Fibroblast of skin of abdomen (primary cell): ENCODE results near the gene GEMIN8. TPM values are rescaled to one million over a fixed set of nuclear protein-coding genes. Genes with fewer than 3 reads are reported as not detected.

ENCODE experiments used
- DNase-seq: peaks from one replicate; pipeline ENCODE4 v3.0.0-alpha.2; 2013
- polyA plus RNA-seq, 2 experiments: library from polyadenylated mRNA; unstranded; fragments of 120-200 nt; gene quantifications; one replicate each; pipeline ENCODE4 v1.2.1, GENCODE V29; 2013; ENCODE audit not compliant: insufficient read length in 2 of 2

GEMIN8 gene
- polyA plus RNA-seq (2013, experiment 1 of 2; ENCODE audit: insufficient read length): 18.4 TPM
- 18.5 TPM for polyA plus RNA-seq (2013, experiment 2 of 2; ENCODE audit: insufficient read length)

- DNase-seq: peak; percentile 88
These were observed at the start of gene GEMIN8 for GRCh38 chrX:14029425-14030173. TSS of gene GEMIN8 (minus strand) at chrX:14029892. CDS start at chrX:14021478, 8,414 bp downstream.

GRCh38 chrX:14076639-14077038 lies 46.9 kb upstream of the GEMIN8 start:
- no peak for DNase-seq

GRCh38 chrX:14073556-14073955 lies 43.9 kb upstream of the GEMIN8 start:
- DNase-seq: peak; percentile 54

GRCh38 chrX:14073071-14073470 lies 43.4 kb upstream of the GEMIN8 start:
- DNase-seq: peak; percentile 71

GRCh38 chrX:14065800-14066199 lies 36.1 kb upstream of the GEMIN8 start:
- DNase-seq: no peak

- DNase-seq: peak; percentile 50
These were observed 35.1 kb upstream of the GEMIN8 start for GRCh38 chrX:14064626-14065432.

GRCh38 chrX:14062524-14062923 lies 32.8 kb upstream of the GEMIN8 start:
- DNase-seq: no peak

GRCh38 chrX:14056206-14056605 lies 26.5 kb upstream of the GEMIN8 start:
- DNase-seq: peak; percentile 56

GRCh38 chrX:14051416-14051815 lies 21.7 kb upstream of the GEMIN8 start:
- DNase-seq: no peak

- DNase-seq: peak; percentile 47
These were observed 21.0 kb upstream of the GEMIN8 start for GRCh38 chrX:14050709-14051108.

GRCh38 chrX:14043209-14043608 lies 13.5 kb upstream of the GEMIN8 start:
- no peak for DNase-seq

- DNase-seq: no peak
These were observed 9.7 kb upstream of the GEMIN8 start for GRCh38 chrX:14039344-14039743.

- DNase-seq: no peak
These were observed 8.8 kb upstream of the GEMIN8 start for GRCh38 chrX:14038375-14039085.

GRCh38 chrX:14032406-14032805 lies 2.7 kb upstream of the GEMIN8 start:
- peak; percentile 40 for DNase-seq

GRCh38 chrX:14030174-14030530 lies 460 bp upstream of the GEMIN8 start:
- DNase-seq: peak; percentile 52

- no peak for DNase-seq
These were observed 660 bp downstream of the GEMIN8 start for GRCh38 chrX:14029039-14029424.

GRCh38 chrX:14028473-14028872 lies 1.2 kb downstream of the GEMIN8 start:
- no peak for DNase-seq

GRCh38 chrX:14027511-14028019 lies 2.1 kb downstream of the GEMIN8 start:
- peak; percentile 63 for DNase-seq

GRCh38 chrX:14027036-14027435 lies 2.7 kb downstream of the GEMIN8 start:
- DNase-seq: no peak

- no peak for DNase-seq
These were observed 3.6 kb downstream of the GEMIN8 start for GRCh38 chrX:14026121-14026520.

GRCh38 chrX:14022019-14022418 lies 7.7 kb downstream of the GEMIN8 start:
- DNase-seq: no peak

GRCh38 chrX:14017399-14017798 lies 12.3 kb downstream of the GEMIN8 start:
- no peak for DNase-seq

- DNase-seq: peak; percentile 74
These were observed 13.8 kb downstream of the GEMIN8 start for GRCh38 chrX:14015941-14016340.
